NB4 (cell line): Measurements from ENCODE around the gene CAB39.
"Not testable (repeated sequence)": the region's sequence is repeated elsewhere in the genome, so short reads cannot be mapped to it uniquely, and the experiment has no call there.

Source experiments
- DNase-seq: peaks from one replicate; pipeline ENCODE4 v3.0.0; 2010; ENCODE audit warnings: low read depth
- H3K4me3 ChIP-seq: one replicate; pipeline ENCODE4 v1.5.1; 2011; ENCODE audit warnings: mild to moderate bottlenecking, low read depth, low read length, moderate library complexity
- CTCF ChIP-seq: IDR thresholded peaks from one replicate; pipeline ENCODE4 v1.5.1; 2012; ENCODE audit warnings: low read depth, low read length
- MAX ChIP-seq: IDR thresholded peaks from 2 replicates; pipeline ENCODE4 v1.6.1; 2011; ENCODE audit warnings: low read depth, low read length
- MYC ChIP-seq: IDR thresholded peaks from 2 replicates; pipeline ENCODE4 v1.6.1; 2011; ENCODE audit warnings: low read depth, low read length
- POLR2A ChIP-seq: IDR thresholded peaks from 2 replicates; pipeline ENCODE4 v1.6.1; 2011; ENCODE audit warnings: mild to moderate bottlenecking; ENCODE audit not compliant: insufficient read length; ENCODE audit errors: extremely low read depth

The CAB39 gene

GRCh38 chr2:230716588-230716987 is 3.9 kb downstream of the CAB39 start:
- no peak for DNase-seq
- H3K4me3 ChIP-seq = no peak overlapping the region
- TF ChIP-seq CTCF = no peak
- TF ChIP-seq MAX = no peak
- no peak for TF ChIP-seq POLR2A
- no peak for TF ChIP-seq MYC

- H3K4me3 ChIP-seq = peak overlapping the region; percentile 17
- no peak for TF ChIP-seq POLR2A
- TF ChIP-seq MYC = no peak
- TF ChIP-seq MAX = no peak
- no peak for TF ChIP-seq CTCF
- peak; percentile 64 for DNase-seq
Observed at GRCh38 chr2:230717600-230717999, 5.0 kb downstream of the CAB39 start.

- no peak overlapping the region for H3K4me3 ChIP-seq
- no peak for TF ChIP-seq POLR2A
- no peak for TF ChIP-seq MYC
- TF ChIP-seq CTCF = no peak
- TF ChIP-seq MAX = no peak
- no peak for DNase-seq
Observed at GRCh38 chr2:230719340-230719739, 6.7 kb downstream of the CAB39 start.

GRCh38 chr2:230721712-230722111 is 9.1 kb downstream of the CAB39 start:
- DNase-seq = peak; percentile 64
- TF ChIP-seq MAX = no peak
- no peak for TF ChIP-seq POLR2A
- TF ChIP-seq CTCF = no peak
- no peak overlapping the region for H3K4me3 ChIP-seq

GRCh38 chr2:230722207-230722885 is 9.7 kb downstream of the CAB39 start:
- TF ChIP-seq MYC = no peak
- TF ChIP-seq CTCF = no peak
- DNase-seq = no peak
- no peak overlapping the region for H3K4me3 ChIP-seq

GRCh38 chr2:230723363-230723762 is 10.7 kb downstream of the CAB39 start:
- TF ChIP-seq POLR2A = no peak
- no peak for TF ChIP-seq MYC
- no peak for TF ChIP-seq MAX
- no peak for TF ChIP-seq CTCF
- H3K4me3 ChIP-seq = no peak overlapping the region
- DNase-seq = peak; percentile 55

- not testable (repeated sequence) for DNase-seq, H3K4me3 ChIP-seq
Observed at GRCh38 chr2:230724957-230725356, 12.3 kb downstream of the CAB39 start.
